Mucosa of gallbladder (tissue), 1 donor: ENCODE data around the gene SPNS3. TPM values are rescaled to one million over a fixed set of nuclear protein-coding genes. Genes with fewer than 3 reads are reported as not detected.

Experiments
- DNase-seq: peaks from one replicate; pipeline ENCODE4 v3.0.0-alpha.2; 2020; ENCODE audit warnings: low spot score
- total RNA-seq: library from RNA; stranded (reverse); gene quantifications from one replicate; pipeline ENCODE4 v1.2.1, GENCODE V29; 2021
- donor health status: DM: no; HTN: no; CAD: no.

SPNS3 gene
- total RNA-seq, 1 donor from 2014 or later, result 1.8 TPM

- DNase-seq, result no peak
Measured at GRCh38 chr17:4525691-4526397, 92.1 kb downstream of the SPNS3 start.

- DNase-seq, result no peak
Measured at GRCh38 chr17:4527134-4527533, 93.4 kb downstream of the SPNS3 start.

GRCh38 chr17:4527566-4528125 lies 93.9 kb downstream of the SPNS3 start:
- no peak for DNase-seq

- no peak for DNase-seq
Measured at GRCh38 chr17:4529533-4530152, 95.9 kb downstream of the SPNS3 start.

- DNase-seq, result no peak
Measured at GRCh38 chr17:4530799-4531730, 97.3 kb downstream of the SPNS3 start.

- no peak for DNase-seq
Measured at GRCh38 chr17:4531988-4532736, 98.4 kb downstream of the SPNS3 start.

GRCh38 chr17:4532860-4533522 lies 99.3 kb downstream of the SPNS3 start:
- DNase-seq, result no peak

GRCh38 chr17:4533523-4534504 lies 100.1 kb downstream of the SPNS3 start:
- peak; percentile 89 for DNase-seq

- DNase-seq, result no peak
Measured at GRCh38 chr17:4534515-4534914, 100.8 kb downstream of the SPNS3 start.

- no peak for DNase-seq
Measured at GRCh38 chr17:4534928-4535666, 101.4 kb downstream of the SPNS3 start.

- DNase-seq, result no peak
Measured at GRCh38 chr17:4535667-4536258, 102.0 kb downstream of the SPNS3 start.

GRCh38 chr17:4536259-4536741 lies 102.6 kb downstream of the SPNS3 start:
- no peak for DNase-seq

GRCh38 chr17:4536742-4537411 lies 103.1 kb downstream of the SPNS3 start:
- DNase-seq, result no peak
